Natural killer cell (primary cell): ENCODE measurements around the gene ATXN1. TPM values are rescaled to one million over a fixed set of nuclear protein-coding genes. Genes with fewer than 3 reads are reported as not detected.

Source experiments
- ATAC-seq, 3 donors: fragments of 150-1000 bp in 2 of 3; fragments of 200-7000 bp in 1 of 3; cut with Tn5 transposase; 1 replicate in 1 of 3; 2 replicates in 2 of 3; pipeline ENCODE4 v1.10.0; 2021; ENCODE audit warnings: mild to moderate bottlenecking in 2 of 3, moderate library complexity in 2 of 3
- DNase-seq, 2 donors: peaks; one replicate each; pipeline versions ENCODE4 v3.0.0 to v3.0.0-alpha.2; 2013 to 2021; ENCODE audit warnings: mixed read lengths in 1 of 2
- H3K27ac ChIP-seq: one replicate; pipeline ENCODE4 v1.5.1; 2013; ENCODE audit warnings: mild to moderate bottlenecking, low read length
- H3K27me3 ChIP-seq: one replicate; pipeline ENCODE4 v1.6.1; 2013; ENCODE audit warnings: low read length; ENCODE audit not compliant: control insufficient read depth, insufficient read depth
- H3K36me3 ChIP-seq: one replicate; pipeline ENCODE4 v1.6.1; 2013; ENCODE audit warnings: low read length; ENCODE audit not compliant: control insufficient read depth, insufficient read depth
- H3K4me1 ChIP-seq: one replicate; pipeline ENCODE4 v1.6.1; 2013; ENCODE audit warnings: low read length; ENCODE audit not compliant: control insufficient read depth, insufficient read depth
- H3K4me3 ChIP-seq: one replicate; pipeline ENCODE4 v1.5.1; 2013; ENCODE audit warnings: low read length
- H3K9me3 ChIP-seq: one replicate; pipeline ENCODE4 v1.6.1; 2013; ENCODE audit warnings: low read length; ENCODE audit not compliant: control insufficient read depth, insufficient read depth
- H3K27ac Mint-ChIP-seq, 2 donors: one replicate each; pipeline ENCODE4 v1.8.0; 2022; ENCODE audit warnings: mild to moderate bottlenecking in 2 of 2, mixed read lengths in 2 of 2, moderate library complexity in 1 of 2
- H3K27me3 Mint-ChIP-seq, 2 donors: one replicate each; pipeline ENCODE4 v1.8.0; 2022; ENCODE audit warnings: low read depth in 2 of 2, mixed read lengths in 2 of 2
- H3K36me3 Mint-ChIP-seq: one replicate; pipeline ENCODE4 v1.8.0; 2022; ENCODE audit warnings: mixed read lengths
- H3K4me1 Mint-ChIP-seq, 2 donors: one replicate each; pipeline ENCODE4 v1.8.0; 2022; ENCODE audit warnings: mixed read lengths in 2 of 2
- H3K4me3 Mint-ChIP-seq: one replicate; pipeline ENCODE4 v1.8.0; 2022; ENCODE audit warnings: mild to moderate bottlenecking, moderate library complexity, mixed read lengths
- H3K9me3 Mint-ChIP-seq, 2 donors: one replicate each; pipeline ENCODE4 v1.8.0; 2022; ENCODE audit warnings: mixed read lengths in 2 of 2
- CTCF ChIP-seq: fragments of 200-600 bp; IDR thresholded peaks from one replicate; pipeline ENCODE4 v1.8.0; 2022; ENCODE audit warnings: antibody characterized with exemption
- WGBS: methylation state at CpG from one replicate; pipeline ENCODE4 v1.1.7; 2013; ENCODE audit warnings: missing lambda C conversion rate; ENCODE audit not compliant: insufficient coverage; 5-methylcytosine and 5-hydroxymethylcytosine counted together
- intact Hi-C: fragments of 100-400 bp; cut with micrococcal nuclease; formaldehyde crosslinking; loops from one replicate; pipeline ENCODE4 v1.14.2; 2022
- total RNA-seq, 4 donors: library from RNA; stranded (reverse); fragments of 120-200 nt in 1 of 4; gene quantifications; one replicate each; pipeline versions ENCODE4 v1.2.3 to v1.2.4, GENCODE V29; 2013 to 2022

ATXN1 gene
- total RNA-seq, 3 donors from 2014 or later (not counting 1 experiment from before 2014, with no cell fraction given) = 90.4 to 120 (median 97.9) TPM

GRCh38 chr6:16493112-16493511 is 268.1 kb downstream of the ATXN1 start:
- H3K27me3 Mint-ChIP-seq = no peaks in the 10 kb centered on the region
- intact Hi-C loops = no loop called here
- H3K27ac Mint-ChIP-seq = no peak overlapping the region
- Histone ChIP-seq H3K4me3 (no peak overlapping the region), H3K27ac (no peak overlapping the region), H3K27me3 (no peaks in the 10 kb centered on the region), H3K36me3 (no peaks in the 10 kb centered on the region), H3K9me3 (no peaks in the 10 kb centered on the region), H3K4me1 (peaks cover 6% of the 10 kb centered on the region)
- H3K36me3 Mint-ChIP-seq = no peaks in the 10 kb centered on the region
- H3K4me1 Mint-ChIP-seq = peaks cover 25 to 54% of the 10 kb centered on the region in 2 donors
- no peak for TF ChIP-seq CTCF
- WGBS = 60% methylated on average over 5 of the region's 5 CpGs
- no peak overlapping the region for H3K4me3 Mint-ChIP-seq
- no peaks in the 10 kb centered on the region for H3K9me3 Mint-ChIP-seq
- ATAC-seq (no peak), DNase-seq (no peak)

GRCh38 chr6:16491666-16492313 is 269.5 kb downstream of the ATXN1 start:
- ATAC-seq = no peak
- H3K4me3 ChIP-seq = no peak overlapping the region
- no peak overlapping the region for H3K27ac ChIP-seq
- no peak for TF ChIP-seq CTCF
- no peak for DNase-seq
- H3K27ac Mint-ChIP-seq = no peak overlapping the region
- no peaks in the 10 kb centered on the region for H3K27me3 ChIP-seq
- no peaks in the 10 kb centered on the region for H3K27me3 Mint-ChIP-seq
- peaks cover 10% of the 10 kb centered on the region for H3K4me1 ChIP-seq
- no peaks in the 10 kb centered on the region for H3K9me3 Mint-ChIP-seq
- no peak overlapping the region for H3K4me3 Mint-ChIP-seq
- 97% methylated on average over 3 of the region's 5 CpGs for WGBS
- H3K9me3 ChIP-seq = no peaks in the 10 kb centered on the region
- H3K36me3 ChIP-seq = no peaks in the 10 kb centered on the region
- H3K4me1 Mint-ChIP-seq = peaks cover 38 to 64% of the 10 kb centered on the region in 2 donors
- no peaks in the 10 kb centered on the region for H3K36me3 Mint-ChIP-seq
- intact Hi-C loops = no loop called here

GRCh38 chr6:16490616-16491015 is 270.6 kb downstream of the ATXN1 start:
- Mint-ChIP-seq H3K27me3 (no peaks in the 10 kb centered on the region), H3K9me3 (no peaks in the 10 kb centered on the region), H3K4me3 (no peak overlapping the region), H3K27ac (peak overlapping the region in 1 of 2 donors; percentile 36), H3K4me1 (peaks cover 50 to 69% of the 10 kb centered on the region in 2 donors), H3K36me3 (no peaks in the 10 kb centered on the region)
- WGBS = 87% methylated on average over 2 of the region's 2 CpGs
- no peak for DNase-seq
- H3K27me3 ChIP-seq = no peaks in the 10 kb centered on the region
- H3K4me3 ChIP-seq = no peak overlapping the region
- ATAC-seq = no peak
- no peaks in the 10 kb centered on the region for H3K9me3 ChIP-seq
- no peak overlapping the region for H3K27ac ChIP-seq
- no peaks in the 10 kb centered on the region for H3K36me3 ChIP-seq
- peaks cover 16% of the 10 kb centered on the region for H3K4me1 ChIP-seq
- TF ChIP-seq CTCF = no peak
- intact Hi-C loops = no loop called here

GRCh38 chr6:16488813-16489212 is 272.4 kb downstream of the ATXN1 start:
- Mint-ChIP-seq H3K4me3 (peak overlapping the region; percentile 75), H3K27ac (peak overlapping the region; percentile 56 to 62), H3K4me1 (peaks cover 54 to 66% of the 10 kb centered on the region in 2 donors), H3K27me3 (no peaks in the 10 kb centered on the region), H3K36me3 (no peaks in the 10 kb centered on the region), H3K9me3 (no peaks in the 10 kb centered on the region)
- DNase-seq = peak in 1 of 2 donors; percentile 33
- Histone ChIP-seq H3K9me3 (no peaks in the 10 kb centered on the region), H3K27me3 (no peaks in the 10 kb centered on the region), H3K27ac (no peak overlapping the region), H3K4me3 (no peak overlapping the region), H3K36me3 (peaks cover 2% of the 10 kb centered on the region), H3K4me1 (peaks cover 22% of the 10 kb centered on the region)
- 33% methylated on average over 2 of the region's 2 CpGs for WGBS
- intact Hi-C loops = no loop called here
- ATAC-seq = no peak
- TF ChIP-seq CTCF = no peak
